ENCODE measurements around the gene ABCA8.
"Not testable (repeated sequence)": the region's sequence is repeated elsewhere in the genome, so short reads cannot be mapped to it uniquely, and the experiment has no call there.

The ABCA8 gene

GRCh38 chr17:68840073-68840472, 115.1 kb downstream of the ABCA8 start:
- H3K36me3 Mint-ChIP-seq (ENCODE audit: low read depth), result no peaks in the 10 kb centered on the region

GRCh38 chr17:68835071-68835470, 120.1 kb downstream of the ABCA8 start:
- no peak overlapping the region for H3K27ac Mint-ChIP-seq
- no peaks in the 10 kb centered on the region for H3K36me3 Mint-ChIP-seq (ENCODE audit: low read depth)
- peaks cover 3% of the 10 kb centered on the region for H3K9me3 Mint-ChIP-seq
- no peaks in the 10 kb centered on the region for H3K4me1 Mint-ChIP-seq (ENCODE audit: low read depth)
- H3K27me3 Mint-ChIP-seq (ENCODE audit: low read depth), result peaks cover 6% of the 10 kb centered on the region
- H3K4me3 Mint-ChIP-seq, result no peak overlapping the region

More at GRCh38 chr17:68840073-68840472, 115.1 kb downstream of the ABCA8 start:
- no peaks in the 10 kb centered on the region for H3K27me3 Mint-ChIP-seq (ENCODE audit: low read depth)
- no peaks in the 10 kb centered on the region for H3K4me1 Mint-ChIP-seq (ENCODE audit: low read depth)
- H3K4me3 Mint-ChIP-seq, result no peak overlapping the region
- no peak overlapping the region for H3K27ac Mint-ChIP-seq
- no peaks in the 10 kb centered on the region for H3K9me3 Mint-ChIP-seq

GRCh38 chr17:68834328-68834836, 120.8 kb downstream of the ABCA8 start:
- H3K9me3 Mint-ChIP-seq, result peaks cover 3% of the 10 kb centered on the region
- no peak overlapping the region for H3K4me3 Mint-ChIP-seq
- no peak overlapping the region for H3K27ac Mint-ChIP-seq
- no peaks in the 10 kb centered on the region for H3K36me3 Mint-ChIP-seq (ENCODE audit: low read depth)
- peaks cover 6% of the 10 kb centered on the region for H3K27me3 Mint-ChIP-seq (ENCODE audit: low read depth)
- H3K4me1 Mint-ChIP-seq (ENCODE audit: low read depth), result no peaks in the 10 kb centered on the region

- H3K27me3 Mint-ChIP-seq (ENCODE audit: low read depth), result peaks cover 6% of the 10 kb centered on the region
- no peak overlapping the region for H3K27ac Mint-ChIP-seq
- no peaks in the 10 kb centered on the region for H3K4me1 Mint-ChIP-seq (ENCODE audit: low read depth)
- peaks cover 3% of the 10 kb centered on the region for H3K9me3 Mint-ChIP-seq
- no peak overlapping the region for H3K4me3 Mint-ChIP-seq
- H3K36me3 Mint-ChIP-seq (ENCODE audit: low read depth), result no peaks in the 10 kb centered on the region
Measured at GRCh38 chr17:68832109-68832802, 122.9 kb downstream of the ABCA8 start.

- Mint-ChIP-seq H3K9me3 (peaks cover 3% of the 10 kb centered on the region), H3K27ac (no peak overlapping the region), H3K4me1 (ENCODE audit: low read depth) (no peaks in the 10 kb centered on the region), H3K4me3 (no peak overlapping the region), H3K27me3 (ENCODE audit: low read depth) (peaks cover 6% of the 10 kb centered on the region), H3K36me3 (ENCODE audit: low read depth) (no peaks in the 10 kb centered on the region)
Measured at GRCh38 chr17:68831170-68831569, 124.0 kb downstream of the ABCA8 start.

- Mint-ChIP-seq H3K27ac (no peak overlapping the region), H3K27me3 (ENCODE audit: low read depth) (peaks cover 6% of the 10 kb centered on the region), H3K4me3 (no peak overlapping the region), H3K4me1 (ENCODE audit: low read depth) (no peaks in the 10 kb centered on the region), H3K36me3 (ENCODE audit: low read depth) (no peaks in the 10 kb centered on the region), H3K9me3 (peaks cover 3% of the 10 kb centered on the region)
Measured at GRCh38 chr17:68830313-68830712, 124.9 kb downstream of the ABCA8 start.

GRCh38 chr17:68829211-68829610, 126.0 kb downstream of the ABCA8 start:
- Mint-ChIP-seq H3K9me3 (peaks cover 3% of the 10 kb centered on the region), H3K27ac (no peak overlapping the region), H3K4me1 (ENCODE audit: low read depth) (no peaks in the 10 kb centered on the region), H3K36me3 (ENCODE audit: low read depth) (no peaks in the 10 kb centered on the region), H3K27me3 (ENCODE audit: low read depth) (peaks cover 6% of the 10 kb centered on the region), H3K4me3 (no peak overlapping the region)

- no peaks in the 10 kb centered on the region for H3K9me3 Mint-ChIP-seq
- no peaks in the 10 kb centered on the region for H3K27me3 Mint-ChIP-seq (ENCODE audit: low read depth)
- H3K36me3 Mint-ChIP-seq (ENCODE audit: low read depth), result no peaks in the 10 kb centered on the region
- H3K27ac Mint-ChIP-seq, result no peak overlapping the region
- no peak overlapping the region for H3K4me3 Mint-ChIP-seq
- H3K4me1 Mint-ChIP-seq (ENCODE audit: low read depth), result no peaks in the 10 kb centered on the region
Measured at GRCh38 chr17:68824707-68825106, 130.5 kb downstream of the ABCA8 start.

- H3K36me3 Mint-ChIP-seq (ENCODE audit: low read depth); H3K27me3 Mint-ChIP-seq (ENCODE audit: low read depth); H3K4me3 Mint-ChIP-seq; H3K27ac Mint-ChIP-seq; H3K4me1 Mint-ChIP-seq (ENCODE audit: low read depth); H3K9me3 Mint-ChIP-seq: not testable (repeated sequence)
Measured at GRCh38 chr17:68824185-68824584, 131.0 kb downstream of the ABCA8 start.

GRCh38 chr17:68822719-68823289, 132.4 kb downstream of the ABCA8 start:
- H3K27ac Mint-ChIP-seq, result no peak overlapping the region
- H3K36me3 Mint-ChIP-seq (ENCODE audit: low read depth), result no peaks in the 10 kb centered on the region
- H3K9me3 Mint-ChIP-seq, result no peaks in the 10 kb centered on the region
- H3K27me3 Mint-ChIP-seq (ENCODE audit: low read depth), result no peaks in the 10 kb centered on the region
- no peak overlapping the region for H3K4me3 Mint-ChIP-seq
- H3K4me1 Mint-ChIP-seq (ENCODE audit: low read depth), result no peaks in the 10 kb centered on the region

GRCh38 chr17:68821860-68822696, 133.1 kb downstream of the ABCA8 start:
- Mint-ChIP-seq H3K27me3 (ENCODE audit: low read depth) (no peaks in the 10 kb centered on the region), H3K4me1 (ENCODE audit: low read depth) (no peaks in the 10 kb centered on the region), H3K4me3 (no peak overlapping the region), H3K36me3 (ENCODE audit: low read depth) (no peaks in the 10 kb centered on the region), H3K9me3 (no peaks in the 10 kb centered on the region), H3K27ac (no peak overlapping the region)

- Mint-ChIP-seq H3K36me3 (ENCODE audit: low read depth) (no peaks in the 10 kb centered on the region), H3K4me3 (no peak overlapping the region), H3K27me3 (ENCODE audit: low read depth) (no peaks in the 10 kb centered on the region), H3K9me3 (no peaks in the 10 kb centered on the region), H3K4me1 (ENCODE audit: low read depth) (no peaks in the 10 kb centered on the region), H3K27ac (no peak overlapping the region)
Measured at GRCh38 chr17:68820825-68821481, 134.2 kb downstream of the ABCA8 start.

GRCh38 chr17:68820476-68820824, 134.7 kb downstream of the ABCA8 start:
- Mint-ChIP-seq H3K27ac (no peak overlapping the region), H3K4me1 (ENCODE audit: low read depth) (no peaks in the 10 kb centered on the region), H3K27me3 (ENCODE audit: low read depth) (no peaks in the 10 kb centered on the region), H3K4me3 (no peak overlapping the region), H3K9me3 (no peaks in the 10 kb centered on the region), H3K36me3 (ENCODE audit: low read depth) (no peaks in the 10 kb centered on the region)

GRCh38 chr17:68819465-68819864, 135.7 kb downstream of the ABCA8 start:
- H3K4me3 Mint-ChIP-seq, result no peak overlapping the region
- no peaks in the 10 kb centered on the region for H3K36me3 Mint-ChIP-seq (ENCODE audit: low read depth)
- H3K4me1 Mint-ChIP-seq (ENCODE audit: low read depth), result no peaks in the 10 kb centered on the region

More at GRCh38 chr17:68819465-68819864, 135.7 kb downstream of the ABCA8 start:
- Mint-ChIP-seq H3K9me3 (no peaks in the 10 kb centered on the region), H3K27ac (no peak overlapping the region), H3K27me3 (ENCODE audit: low read depth) (no peaks in the 10 kb centered on the region)

All from T-helper 1 cell treated with Interleukin-12 subunit alpha and Interleukin-12 subunit beta and Interleukin-4 antibody, amounts not matched to agents 30 μg/mL and 1 μg/mL, for 36 hours (primary cell).